ENCODE results near the gene ATF4. TPM values are rescaled to one million over a fixed set of nuclear protein-coding genes. Genes with fewer than 3 reads are reported as not detected.

Gene ATF4
- total RNA-seq, 1 experiment from 2014 or later, result 177 TPM

DNA sequence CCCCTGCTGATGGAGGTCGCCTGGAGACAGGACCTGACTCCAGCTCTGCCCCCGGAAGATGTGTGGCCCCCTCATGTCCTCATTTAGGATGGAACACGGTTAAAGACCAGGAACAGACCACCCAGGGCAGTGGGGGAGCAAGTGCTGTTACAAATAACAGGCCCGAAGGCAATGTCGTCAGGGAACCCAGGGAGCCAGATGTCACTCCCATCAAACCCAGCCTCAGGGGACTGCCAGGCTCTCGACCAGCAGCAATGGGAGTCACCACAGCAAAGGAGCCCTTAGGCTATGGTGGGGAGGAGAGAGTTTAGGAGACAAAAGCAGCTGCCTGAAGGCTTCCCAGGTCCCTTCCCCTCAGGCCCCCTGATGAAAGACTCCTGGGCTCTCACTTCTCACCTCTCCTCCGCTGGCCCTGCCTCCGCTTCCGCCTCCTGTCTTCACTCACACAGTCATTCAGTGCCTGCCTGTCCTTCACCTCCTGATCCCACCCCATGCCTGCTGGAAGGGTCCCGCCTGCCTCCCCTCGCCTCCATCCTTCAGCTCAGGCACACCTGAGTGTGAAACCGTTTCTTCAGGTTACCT, 7.8 kb downstream of the ATF4 start:
- Histone ChIP-seq H3K4me3 (ENCODE audit: low read depth in 2 of 2, low read length in 2 of 2) (no peak overlapping the region), H3K27me3 (ENCODE audit: control insufficient read depth, insufficient read depth, low read length) (no peaks in the 10 kb centered on the region), H3K27ac (ENCODE audit: low read length) (peak overlapping the region; percentile 48; the same call in 1 of the 2 replicates), H3K9me3 (ENCODE audit: control insufficient read depth, insufficient read depth, low read depth, low read length) (no peaks in the 10 kb centered on the region), H3K4me1 (ENCODE audit: control insufficient read depth, insufficient read depth, low read length) (peaks cover 44% of the 10 kb centered on the region), H3K36me3 (ENCODE audit: control insufficient read depth, insufficient read depth, low read length) (peaks cover 4% of the 10 kb centered on the region; the same call in 1 of the 2 replicates)
- in situ Hi-C loops (cut with HindIII; ENCODE audit: low pct_unique_long_range_greater_than_20kb, low sequenced_read_pairs), result no loop called here
- intact Hi-C loops (cut with micrococcal nuclease; ENCODE audit: unreplicated experiment), result no loop called here
- DNase-seq (ENCODE audit: low read depth, low spot score) (no peak), ATAC-seq (no peak)
- TF ChIP-seq SIN3A (IDR thresholded peaks at IDR 0.05; ENCODE audit: borderline replicate concordance, insufficient read depth, low read depth, low read length), result no peak
- no TSS peak for BruUV-seq (replicated peaks)
- CTCF ChIA-PET, result interaction anchor here (0.9 to 1.5 kb wide), 2 partner anchors 32 to 92 kb away, joined by 4 to 13 read pairs; no protein-coding TSS in a partner anchor
- POLR2A ChIA-PET, result interaction anchor here (1.4 kb wide), 1 partner anchor 8 kb away, joined by 8 read pairs; the partner anchor contains the start of gene ATF4

DNA sequence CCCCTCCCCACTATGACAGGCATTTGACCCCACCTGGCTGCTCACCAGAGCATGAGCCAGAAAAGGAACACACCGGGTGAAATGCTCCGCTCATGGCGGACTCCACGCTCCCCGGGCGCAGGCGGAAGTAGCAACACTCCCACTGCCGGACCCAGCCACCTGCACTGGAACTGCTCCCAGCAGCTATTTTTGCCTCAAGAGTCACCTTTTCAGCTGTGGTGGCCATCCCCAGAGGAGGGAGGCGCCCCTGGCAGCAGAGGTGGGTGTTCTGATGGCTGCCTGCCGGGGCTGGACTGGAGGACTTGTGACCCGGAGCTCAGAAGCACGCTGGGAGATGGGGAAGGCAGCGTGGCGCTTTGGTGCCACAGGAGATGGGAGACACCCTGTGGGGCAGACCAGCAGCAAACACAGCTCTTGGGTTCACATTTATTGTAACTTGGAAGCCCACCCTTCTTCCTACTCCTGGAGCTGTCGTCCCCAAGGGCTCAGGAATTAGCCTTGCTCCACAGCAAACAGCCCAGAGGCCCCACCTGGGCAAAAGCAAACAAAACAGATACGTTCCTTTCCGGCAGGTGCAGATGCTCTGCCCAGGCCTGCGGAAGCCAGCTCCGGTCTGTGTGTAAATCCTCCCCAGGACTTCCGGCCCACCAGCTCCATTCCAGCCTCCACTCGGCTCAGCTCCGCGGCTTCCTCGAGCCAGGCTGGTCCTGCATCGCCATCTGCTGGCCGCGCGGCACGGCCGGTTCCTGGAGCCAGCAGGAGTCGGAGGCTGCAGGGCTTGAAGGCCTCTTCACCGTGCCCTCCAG, 8.5 kb downstream of the ATF4 start:
- POLR2A ChIA-PET, result interaction anchor here (1.4 kb wide), 1 partner anchor 9 kb away, joined by 8 read pairs; the partner anchor contains the start of gene ATF4
- Histone ChIP-seq H3K4me1 (ENCODE audit: control insufficient read depth, insufficient read depth, low read length) (peaks cover 49% of the 10 kb centered on the region), H3K36me3 (ENCODE audit: control insufficient read depth, insufficient read depth, low read length) (peaks cover 4% of the 10 kb centered on the region; the same call in 1 of the 2 replicates), H3K27ac (ENCODE audit: low read length) (peak overlapping the region; percentile 48), H3K9me3 (ENCODE audit: control insufficient read depth, insufficient read depth, low read depth, low read length) (no peaks in the 10 kb centered on the region), H3K4me3 (ENCODE audit: low read depth in 2 of 2, low read length in 2 of 2) (peak overlapping the region in 1 of 2 experiments; percentile 34; a peak in 2 of 4 replicates), H3K27me3 (ENCODE audit: control insufficient read depth, insufficient read depth, low read length) (no peaks in the 10 kb centered on the region)
- in situ Hi-C loops (cut with HindIII; ENCODE audit: low pct_unique_long_range_greater_than_20kb, low sequenced_read_pairs) (no loop called here), intact Hi-C loops (cut with micrococcal nuclease; ENCODE audit: unreplicated experiment) (no loop called here)
- ATAC-seq (peak; percentile 57), DNase-seq (ENCODE audit: low read depth, low spot score) (no peak)
- TF ChIP-seq, protein P1, sequence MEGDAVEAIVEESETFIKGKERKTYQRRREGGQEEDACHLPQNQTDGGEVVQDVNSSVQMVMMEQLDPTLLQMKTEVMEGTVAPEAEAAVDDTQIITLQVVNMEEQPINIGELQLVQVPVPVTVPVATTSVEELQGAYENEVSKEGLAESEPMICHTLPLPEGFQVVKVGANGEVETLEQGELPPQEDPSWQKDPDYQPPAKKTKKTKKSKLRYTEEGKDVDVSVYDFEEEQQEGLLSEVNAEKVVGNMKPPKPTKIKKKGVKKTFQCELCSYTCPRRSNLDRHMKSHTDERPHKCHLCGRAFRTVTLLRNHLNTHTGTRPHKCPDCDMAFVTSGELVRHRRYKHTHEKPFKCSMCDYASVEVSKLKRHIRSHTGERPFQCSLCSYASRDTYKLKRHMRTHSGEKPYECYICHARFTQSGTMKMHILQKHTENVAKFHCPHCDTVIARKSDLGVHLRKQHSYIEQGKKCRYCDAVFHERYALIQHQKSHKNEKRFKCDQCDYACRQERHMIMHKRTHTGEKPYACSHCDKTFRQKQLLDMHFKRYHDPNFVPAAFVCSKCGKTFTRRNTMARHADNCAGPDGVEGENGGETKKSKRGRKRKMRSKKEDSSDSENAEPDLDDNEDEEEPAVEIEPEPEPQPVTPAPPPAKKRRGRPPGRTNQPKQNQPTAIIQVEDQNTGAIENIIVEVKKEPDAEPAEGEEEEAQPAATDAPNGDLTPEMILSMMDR (IDR thresholded peaks at IDR 0.05), result peak; percentile 95
- TF ChIP-seq SIN3A (IDR thresholded peaks at IDR 0.05; ENCODE audit: borderline replicate concordance, insufficient read depth, low read depth, low read length) (peak; percentile 58; the same call in 1 of the 2 replicates), TCF7L2 (IDR thresholded peaks at IDR 0.05; ENCODE audit: low read depth, low read length) (no peak), POLR2AphosphoS5 (IDR thresholded peaks at IDR 0.05; ENCODE audit: low read depth, low read length) (peak; percentile 49; the same call in 1 of the 2 replicates)
- TF ChIP-seq, protein P2, sequence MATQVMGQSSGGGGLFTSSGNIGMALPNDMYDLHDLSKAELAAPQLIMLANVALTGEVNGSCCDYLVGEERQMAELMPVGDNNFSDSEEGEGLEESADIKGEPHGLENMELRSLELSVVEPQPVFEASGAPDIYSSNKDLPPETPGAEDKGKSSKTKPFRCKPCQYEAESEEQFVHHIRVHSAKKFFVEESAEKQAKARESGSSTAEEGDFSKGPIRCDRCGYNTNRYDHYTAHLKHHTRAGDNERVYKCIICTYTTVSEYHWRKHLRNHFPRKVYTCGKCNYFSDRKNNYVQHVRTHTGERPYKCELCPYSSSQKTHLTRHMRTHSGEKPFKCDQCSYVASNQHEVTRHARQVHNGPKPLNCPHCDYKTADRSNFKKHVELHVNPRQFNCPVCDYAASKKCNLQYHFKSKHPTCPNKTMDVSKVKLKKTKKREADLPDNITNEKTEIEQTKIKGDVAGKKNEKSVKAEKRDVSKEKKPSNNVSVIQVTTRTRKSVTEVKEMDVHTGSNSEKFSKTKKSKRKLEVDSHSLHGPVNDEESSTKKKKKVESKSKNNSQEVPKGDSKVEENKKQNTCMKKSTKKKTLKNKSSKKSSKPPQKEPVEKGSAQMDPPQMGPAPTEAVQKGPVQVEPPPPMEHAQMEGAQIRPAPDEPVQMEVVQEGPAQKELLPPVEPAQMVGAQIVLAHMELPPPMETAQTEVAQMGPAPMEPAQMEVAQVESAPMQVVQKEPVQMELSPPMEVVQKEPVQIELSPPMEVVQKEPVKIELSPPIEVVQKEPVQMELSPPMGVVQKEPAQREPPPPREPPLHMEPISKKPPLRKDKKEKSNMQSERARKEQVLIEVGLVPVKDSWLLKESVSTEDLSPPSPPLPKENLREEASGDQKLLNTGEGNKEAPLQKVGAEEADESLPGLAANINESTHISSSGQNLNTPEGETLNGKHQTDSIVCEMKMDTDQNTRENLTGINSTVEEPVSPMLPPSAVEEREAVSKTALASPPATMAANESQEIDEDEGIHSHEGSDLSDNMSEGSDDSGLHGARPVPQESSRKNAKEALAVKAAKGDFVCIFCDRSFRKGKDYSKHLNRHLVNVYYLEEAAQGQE (IDR thresholded peaks at IDR 0.05; ENCODE audit: insufficient read depth in 1 of 2, low read depth in 2 of 2, low read length in 1 of 2), result no peak
- CTCF ChIA-PET, result interaction anchor here (0.6 to 1.5 kb wide), 7 partner anchors 27 to 186 kb away, joined by 3 to 13 read pairs (median 4); partner anchors contain the start of genes MIEF1 and TAB1
- no TSS peak for BruUV-seq (replicated peaks)

All from Panc1 (cell line).